Body of pancreas (tissue), 4 donors: ENCODE data around the gene BCKDHB. TPM values are rescaled to one million over a fixed set of nuclear protein-coding genes. Genes with fewer than 3 reads are reported as not detected.

ENCODE experiments used
- ATAC-seq: fragments of 150-250 bp; one replicate; pipeline ENCODE4 v1.9.1; 2016
- DNase-seq, 4 donors: peaks; one replicate each; pipeline ENCODE4 v3.0.0-alpha.2; 2019
- H3K27ac ChIP-seq, 4 donors: fragments of 200-600 bp; sonication (generic); 1 replicate in 3 of 4; 2 replicates in 1 of 4; pipeline versions ENCODE4 v1.5.1 to v1.6.1; 2016 to 2019; ENCODE audit warnings: mild to moderate bottlenecking in 1 of 4, mixed read lengths in 1 of 4, moderate library complexity in 1 of 4
- H3K27me3 ChIP-seq, 2 donors: fragments of 200-600 bp; sonication (generic); one replicate each; pipeline ENCODE4 v1.6.0; 2016; ENCODE audit warnings: mild to moderate bottlenecking in 1 of 2
- H3K36me3 ChIP-seq, 2 donors: fragments of 200-600 bp; sonication (generic); replicated peaks in 1 of 2; 2 replicates each; pipeline ENCODE4 v1.5.1; 2016; ENCODE audit warnings: low read depth in 2 of 2; ENCODE audit not compliant: insufficient read depth in 1 of 2
- H3K4me1 ChIP-seq: fragments of 200-600 bp; sonication (generic); one replicate; pipeline ENCODE4 v1.6.0; 2016
- H3K4me3 ChIP-seq, 2 donors: fragments of 200-600 bp; sonication (generic); 1 replicate in 1 of 2; 2 replicates in 1 of 2; pipeline ENCODE4 v1.5.1; 2016 to 2019
- H3K9me3 ChIP-seq, 3 donors: fragments of 200-600 bp; sonication (generic); 1 replicate in 2 of 3; 2 replicates in 1 of 3; pipeline ENCODE4 v1.5.1; 2016
- POLR2A ChIP-seq, 3 donors: fragments of 450-650 bp; IDR thresholded peaks; one replicate each; pipeline ENCODE4 v1.6.1; 2016; ENCODE audit warnings: antibody characterized with exemption in 3 of 3, mild to moderate bottlenecking in 2 of 3
- WGBS, 2 donors: methylation state at CpG; one replicate each; pipeline ENCODE4 v1.1.5; 2017; 5-methylcytosine and 5-hydroxymethylcytosine counted together
- intact Hi-C: fragments of 100-400 bp; cut with DNase I; formaldehyde crosslinking; loops from one replicate; pipeline ENCODE4 v1.15.1; 2023
- total RNA-seq, 2 donors: library from RNA; depleted of rRNA; stranded (reverse); fragments of >200 nt; gene quantifications; one replicate each; pipeline ENCODE4 v1.1.0, GENCODE V29; 2016
- TF ChIP-seq, protein P1 (sequence below), 7 experiments: fragments of 450-650 bp in 4 of 7; fragments of 200-600 bp in 3 of 7; sonication (generic) in 3 of 7; IDR thresholded peaks; one replicate each; pipeline ENCODE4 v1.5.1; 2016 to 2019; ENCODE audit warnings: antibody characterized with exemption in 7 of 7

Gene BCKDHB
- total RNA-seq, 2 donors from 2014 or later: 11.5 to 14.8 TPM

DNA sequence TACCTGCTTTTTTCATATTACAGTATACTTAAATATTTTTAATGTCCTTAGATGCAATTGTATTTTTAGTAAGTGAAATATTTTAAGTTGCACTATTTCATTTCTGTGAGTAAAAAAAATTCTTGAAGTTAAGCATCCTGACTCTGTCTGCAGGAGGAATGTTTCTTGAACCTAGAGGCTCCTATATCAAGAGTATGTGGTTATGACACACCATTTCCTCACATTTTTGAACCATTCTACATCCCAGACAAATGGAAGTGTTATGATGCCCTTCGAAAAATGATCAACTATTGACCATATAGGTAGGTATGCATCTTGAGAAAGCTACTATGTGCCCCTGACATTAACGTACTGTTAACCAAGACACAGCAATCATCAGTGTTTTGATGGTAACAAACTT lies 237.0 kb downstream of the BCKDHB start:
- H3K36me3 ChIP-seq: no peaks in the 10 kb centered on the region
- TF ChIP-seq POLR2A (IDR thresholded peaks at IDR 0.05): no peak
- TF ChIP-seq, protein P1, sequence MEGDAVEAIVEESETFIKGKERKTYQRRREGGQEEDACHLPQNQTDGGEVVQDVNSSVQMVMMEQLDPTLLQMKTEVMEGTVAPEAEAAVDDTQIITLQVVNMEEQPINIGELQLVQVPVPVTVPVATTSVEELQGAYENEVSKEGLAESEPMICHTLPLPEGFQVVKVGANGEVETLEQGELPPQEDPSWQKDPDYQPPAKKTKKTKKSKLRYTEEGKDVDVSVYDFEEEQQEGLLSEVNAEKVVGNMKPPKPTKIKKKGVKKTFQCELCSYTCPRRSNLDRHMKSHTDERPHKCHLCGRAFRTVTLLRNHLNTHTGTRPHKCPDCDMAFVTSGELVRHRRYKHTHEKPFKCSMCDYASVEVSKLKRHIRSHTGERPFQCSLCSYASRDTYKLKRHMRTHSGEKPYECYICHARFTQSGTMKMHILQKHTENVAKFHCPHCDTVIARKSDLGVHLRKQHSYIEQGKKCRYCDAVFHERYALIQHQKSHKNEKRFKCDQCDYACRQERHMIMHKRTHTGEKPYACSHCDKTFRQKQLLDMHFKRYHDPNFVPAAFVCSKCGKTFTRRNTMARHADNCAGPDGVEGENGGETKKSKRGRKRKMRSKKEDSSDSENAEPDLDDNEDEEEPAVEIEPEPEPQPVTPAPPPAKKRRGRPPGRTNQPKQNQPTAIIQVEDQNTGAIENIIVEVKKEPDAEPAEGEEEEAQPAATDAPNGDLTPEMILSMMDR (IDR thresholded peaks at IDR 0.05): no peak
- no peak overlapping the region for H3K27ac ChIP-seq
- 93 to 96% methylated on average over 2 of the region's 2 CpGs for WGBS, 2 donors
- no peak for DNase-seq
- no peak for ATAC-seq
- H3K4me3 ChIP-seq: no peak overlapping the region
- H3K9me3 ChIP-seq: no peaks in the 10 kb centered on the region
- no peaks in the 10 kb centered on the region for H3K27me3 ChIP-seq
- no peaks in the 10 kb centered on the region for H3K4me1 ChIP-seq
- intact Hi-C loops: no loop called here

DNA sequence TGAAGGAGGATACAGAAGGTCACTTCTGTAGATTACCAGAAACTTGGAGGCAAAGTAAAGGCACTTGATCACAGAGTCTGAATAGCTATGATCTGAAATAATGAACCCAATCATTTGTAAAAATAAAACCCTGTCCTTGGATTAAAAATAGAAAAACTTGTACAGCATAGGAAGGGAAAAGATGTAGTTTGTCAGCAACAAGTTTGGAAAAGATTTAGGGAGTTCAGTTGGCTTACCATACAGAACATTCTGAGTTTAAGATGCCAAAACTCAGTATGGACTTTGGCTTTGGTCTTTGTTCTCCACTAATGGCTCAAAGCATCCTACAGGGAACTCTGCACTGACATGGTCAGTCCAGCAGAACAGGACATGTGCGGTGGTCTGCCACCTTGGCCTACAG lies 240.6 kb downstream of the BCKDHB start:
- H3K27ac ChIP-seq: no peak overlapping the region
- intact Hi-C loops: no loop called here
- no peak overlapping the region for H3K4me3 ChIP-seq
- TF ChIP-seq POLR2A (IDR thresholded peaks at IDR 0.05): no peak
- TF ChIP-seq, protein P1 (IDR thresholded peaks at IDR 0.05): no peak
- H3K36me3 ChIP-seq: no peaks in the 10 kb centered on the region
- WGBS, 2 donors: 80 to 100% methylated on average over 1 of the region's 1 CpG
- H3K27me3 ChIP-seq: no peaks in the 10 kb centered on the region
- DNase-seq (no peak), ATAC-seq (no peak)
- H3K4me1 ChIP-seq: no peaks in the 10 kb centered on the region
- H3K9me3 ChIP-seq: no peaks in the 10 kb centered on the region

DNA sequence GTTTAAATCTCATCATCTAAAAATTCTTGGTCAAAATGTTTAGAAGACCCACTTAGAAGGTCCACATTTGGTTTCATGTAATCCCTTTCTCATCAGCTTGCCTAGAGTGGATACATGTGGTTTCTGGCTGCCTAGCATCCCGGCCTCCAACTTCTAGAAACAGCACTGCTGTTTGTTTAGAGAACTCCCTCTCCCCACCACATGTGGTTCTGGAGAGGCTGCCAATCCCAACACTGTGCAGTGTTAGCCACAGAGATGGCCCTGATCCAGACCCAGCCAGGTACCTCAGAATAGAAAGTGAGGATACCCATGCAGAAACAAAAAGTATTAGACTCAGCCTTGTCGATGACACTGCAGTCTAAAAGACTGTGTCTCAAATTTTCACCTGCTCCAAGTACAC lies 241.8 kb downstream of the BCKDHB start:
- H3K36me3 ChIP-seq: no peaks in the 10 kb centered on the region
- no peaks in the 10 kb centered on the region for H3K9me3 ChIP-seq
- TF ChIP-seq POLR2A (IDR thresholded peaks at IDR 0.05): no peak
- TF ChIP-seq, protein P1 (IDR thresholded peaks at IDR 0.05): no peak
- no peak overlapping the region for H3K27ac ChIP-seq
- ATAC-seq (no peak), DNase-seq (no peak)
- WGBS, 2 donors: 85 to 95% methylated on average over 2 of the region's 2 CpGs
- intact Hi-C loops: no loop called here
- H3K27me3 ChIP-seq: no peaks in the 10 kb centered on the region
- H3K4me1 ChIP-seq: no peaks in the 10 kb centered on the region
- no peak overlapping the region for H3K4me3 ChIP-seq

DNA sequence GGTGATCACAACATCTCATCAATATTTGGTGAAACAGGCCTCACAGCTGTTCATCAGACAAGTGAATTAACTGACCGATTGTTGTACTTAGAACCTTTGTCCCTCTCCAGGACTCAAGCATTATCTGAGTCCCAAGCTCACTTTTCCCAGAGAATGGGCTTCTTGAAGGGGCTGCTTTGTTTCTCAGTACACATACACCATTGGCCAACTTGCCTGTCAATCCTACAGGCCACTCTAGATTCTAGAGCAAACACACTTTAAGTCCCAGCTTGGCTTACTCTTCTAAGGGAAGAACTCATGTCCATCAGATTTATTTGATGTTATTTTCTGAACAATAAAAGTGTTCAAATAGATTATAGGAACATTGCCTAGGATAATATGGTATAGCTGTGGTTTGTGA lies 249.5 kb downstream of the BCKDHB start:
- Histone ChIP-seq H3K9me3 (no peaks in the 10 kb centered on the region), H3K4me1 (no peaks in the 10 kb centered on the region), H3K4me3 (no peak overlapping the region), H3K27ac (no peak overlapping the region), H3K27me3 (no peaks in the 10 kb centered on the region), H3K36me3 (no peaks in the 10 kb centered on the region)
- intact Hi-C loops: no loop called here
- ATAC-seq (no peak), DNase-seq (no peak)
- 80 to 100% methylated on average over 1 of the region's 1 CpG for WGBS, 2 donors
- no peak for TF ChIP-seq POLR2A (IDR thresholded peaks at IDR 0.05)
- TF ChIP-seq, protein P1 (IDR thresholded peaks at IDR 0.05): no peak

DNA sequence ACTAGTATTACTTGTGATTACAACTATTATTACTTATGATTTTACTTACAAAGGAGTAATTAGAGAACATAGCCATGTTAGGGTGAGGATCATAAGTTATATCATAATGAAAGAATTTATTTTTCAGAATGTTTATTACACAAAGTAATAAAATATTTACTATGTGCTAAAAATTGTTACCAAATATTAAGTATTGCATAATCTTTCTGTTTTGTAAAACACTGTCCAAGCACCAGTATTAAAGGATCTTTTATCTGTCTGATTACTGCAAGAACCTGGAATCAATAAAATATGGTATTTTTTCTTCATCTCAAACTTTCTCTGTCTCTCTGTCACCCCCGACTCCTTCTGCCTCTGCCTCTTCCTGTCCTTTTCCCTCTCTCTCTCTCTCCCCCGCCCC lies 250.1 kb downstream of the BCKDHB start:
- DNase-seq (no peak), ATAC-seq (no peak)
- TF ChIP-seq, protein P1 (IDR thresholded peaks at IDR 0.05): no peak
- TF ChIP-seq POLR2A (IDR thresholded peaks at IDR 0.05): no peak
- H3K9me3 ChIP-seq: no peaks in the 10 kb centered on the region
- no peak overlapping the region for H3K27ac ChIP-seq
- intact Hi-C loops: no loop called here
- no peaks in the 10 kb centered on the region for H3K27me3 ChIP-seq
- H3K4me3 ChIP-seq: no peak overlapping the region
- H3K4me1 ChIP-seq: no peaks in the 10 kb centered on the region
- WGBS, 2 donors: 77 to 79% methylated on average over 2 of the region's 2 CpGs
- H3K36me3 ChIP-seq: no peaks in the 10 kb centered on the region
